Aorta (tissue), 5 donors: Measurements from ENCODE around the gene ZBED1. TPM values are rescaled to one million over a fixed set of nuclear protein-coding genes. Genes with fewer than 3 reads are reported as not detected.

ENCODE experiments used
- ATAC-seq: fragments of 200-7000 bp; cut with Tn5 transposase; one replicate; pipeline ENCODE4 v1.9.1; 2022; ENCODE audit warnings: moderate library complexity; ENCODE audit not compliant: low FRiP score
- DNase-seq, 2 donors: peaks; one replicate each; pipeline ENCODE4 v3.0.0-alpha.2; 2020
- H3K27ac ChIP-seq, 2 donors: one replicate each; pipeline ENCODE4 v1.5.1; 2013; ENCODE audit warnings: low read length in 2 of 2, mild to moderate bottlenecking in 2 of 2, moderate library complexity in 2 of 2, control low read depth in 1 of 2, inconsistent platforms in 1 of 2, low read depth in 1 of 2
- H3K27me3 ChIP-seq, 2 donors: one replicate each; pipeline ENCODE4 v1.6.1; 2013; ENCODE audit warnings: control low read depth in 1 of 2, low read length in 1 of 2, mild to moderate bottlenecking in 1 of 2, moderate library complexity in 1 of 2; ENCODE audit not compliant: insufficient read depth in 2 of 2, control insufficient read depth in 1 of 2
- H3K36me3 ChIP-seq, 2 donors: one replicate each; pipeline ENCODE4 v1.6.1; 2013; ENCODE audit warnings: control low read depth in 1 of 2, low read length in 1 of 2, mild to moderate bottlenecking in 1 of 2; ENCODE audit not compliant: insufficient read depth in 2 of 2, control insufficient read depth in 1 of 2
- H3K4me1 ChIP-seq, 2 donors: one replicate each; pipeline ENCODE4 v1.6.1; 2013; ENCODE audit warnings: low read length in 2 of 2, control low read depth in 1 of 2, mild to moderate bottlenecking in 1 of 2, moderate library complexity in 1 of 2; ENCODE audit not compliant: insufficient read depth in 2 of 2, control insufficient read depth in 1 of 2
- H3K4me3 ChIP-seq, 2 donors: one replicate each; pipeline ENCODE4 v1.5.1; 2013; ENCODE audit warnings: low read length in 2 of 2, control low read depth in 1 of 2, mild to moderate bottlenecking in 1 of 2
- H3K9me3 ChIP-seq: one replicate; pipeline ENCODE4 v1.6.1; 2013; ENCODE audit warnings: mild to moderate bottlenecking, low read length; ENCODE audit not compliant: control insufficient read depth
- WGBS, 2 donors: extraction: QIAGEN DNeasy Blood & Tissue Kit; methylation state at CpG; one replicate each; pipeline ENCODE4 v1.1.7; 2013; 5-methylcytosine and 5-hydroxymethylcytosine counted together
- intact Hi-C, 2 donors: fragments of 100-400 bp; cut with DNase I; formaldehyde crosslinking; loops; one replicate each; pipeline versions ENCODE4 v1.14.2 to v1.15.0; 2022
- long read RNA-seq, 2 donors: library from polyadenylated mRNA; unstranded; transcript quantifications; one replicate each; pipeline ENCODE4 v2.0.0, GENCODE V29; 2020 to 2021
- polyA plus RNA-seq, 2 donors: library from polyadenylated mRNA; stranded (reverse); fragments of 200-250 nt; gene quantifications; one replicate each; pipeline ENCODE4 v1.2.3, GENCODE V29; 2013
- total RNA-seq, 2 donors: library from RNA; stranded (reverse); fragmentation: NEBNext Ultra II Directional; extraction: Animal tissue kit (Norgen Biotek cat#: 25700); gene quantifications; one replicate each; pipeline ENCODE4 v1.2.1, GENCODE V29; 2021
- donor health status: healthy with polysubstance abuse.
- donor health status: Bipolar disorder and iron deficiency.
- donor health status: DM: no; HTN: no; CAD: no.
- donor health status: DM: no; HTN: no; CAD: no.
- donor health status: DM: yes; HTN: yes; CAD: no.

Gene ZBED1
- total RNA-seq (10 to 100 TPM; 31.3 to 33.5 TPM), polyA plus RNA-seq (10 to 100 TPM; 15.2 to 15.5 TPM)
- long read RNA-seq, donor 1, full-length matches to known transcripts: 233 of 240 reads
- long read RNA-seq, donor 1, partial matches to known transcripts: 0 of 240 reads
- long read RNA-seq, donor 1, other reads (novel, unspliced or antisense): 7 of 240 reads
- long read RNA-seq, donor 2, full-length matches to known transcripts: 30 of 47 reads
- long read RNA-seq, donor 2, partial matches to known transcripts: 0 of 47 reads
- long read RNA-seq, donor 2, other reads (novel, unspliced or antisense): 17 of 47 reads

DNA sequence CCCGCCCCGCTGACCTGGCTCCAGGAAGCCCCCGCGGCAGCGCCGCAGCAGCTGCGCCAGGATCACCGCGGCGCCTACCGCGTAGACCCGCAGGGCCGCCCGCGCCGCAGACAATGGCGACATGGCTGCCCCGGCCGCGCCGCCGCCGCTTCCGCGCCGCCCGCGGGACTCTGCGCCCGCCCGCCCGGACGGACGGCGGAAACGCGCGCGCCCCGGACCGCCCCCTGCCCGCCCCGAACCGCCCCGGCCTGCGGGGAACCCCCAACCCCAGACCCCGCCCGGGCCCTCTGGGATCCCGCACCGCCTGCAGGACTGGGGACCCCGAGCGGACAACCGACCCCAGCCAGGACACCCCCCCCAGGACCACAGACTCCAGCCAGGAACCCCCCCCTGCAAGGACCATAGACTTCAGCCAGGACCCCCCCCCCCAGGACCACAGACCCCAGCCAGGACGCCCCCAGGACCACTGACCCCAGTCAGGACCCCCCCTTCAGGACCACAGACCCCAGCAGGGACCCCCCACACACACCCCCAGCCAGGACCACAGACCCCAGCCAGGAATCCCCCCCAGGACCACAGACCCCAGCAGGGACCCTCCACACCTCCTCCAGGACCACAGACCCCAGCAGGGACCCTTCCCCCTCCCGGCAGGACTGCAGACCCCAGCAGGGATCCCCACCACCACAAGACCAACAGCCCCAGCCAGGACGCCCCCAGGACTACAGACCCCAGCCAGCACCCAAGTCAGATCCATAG is at the start of gene ZBED1, which contains the start of gene DHRSX:
Gene ZBED1, minus strand, starts transcription at position 174 of the 756 bp plus-strand sequence. CDS start 10,257 bp downstream, outside the sequence.
Gene DHRSX, minus strand, starts transcription at position 174 of the 756 bp plus-strand sequence. Its CDS starts 51 bp downstream, at position 123.
- peak; percentile 39 for ATAC-seq
- Histone ChIP-seq H3K36me3 (no peaks in the 10 kb centered on the region), H3K4me1 (no peaks in the 10 kb centered on the region), H3K9me3 (no peaks in the 10 kb centered on the region), H3K27me3 (no peaks in the 10 kb centered on the region), H3K27ac (peak within 1 kb of the TSS in 1 of 2 donors; percentile 42), H3K4me3 (peak within 1 kb of the TSS; percentile 91 to 99)
- 4 to 6% methylated on average over 29 to 57 of the region's 57 CpGs for WGBS, 2 donors
- peak in 1 of 2 donors; percentile 65 for DNase-seq
- intact Hi-C loops: loop anchor here in 1 of 2 donors (5.0 to 10.0 kb wide), 2 partner anchors 174 to 906 kb away; partner anchors contain the start of gene AKAP17A

DNA sequence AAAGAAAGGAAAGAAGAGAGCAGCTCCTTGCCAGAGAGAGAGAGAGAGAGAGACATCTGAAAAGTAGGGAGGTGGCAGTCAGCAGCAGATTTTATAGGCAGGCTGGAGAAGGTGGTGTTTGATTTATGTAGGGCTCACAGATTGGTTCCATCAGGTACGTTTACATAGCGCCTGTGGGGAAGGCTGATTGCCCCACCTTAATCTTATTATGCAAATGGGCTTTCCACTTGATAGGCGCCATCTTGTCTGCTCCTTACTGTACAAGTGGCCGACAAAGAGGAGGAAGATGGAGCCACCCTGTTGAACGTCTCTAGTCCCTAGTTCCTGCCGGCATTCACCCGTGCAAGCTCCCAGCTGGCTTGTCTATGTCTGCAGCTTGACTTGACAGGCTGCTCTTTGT is 49.1 kb upstream of the ZBED1 start:
- WGBS, 2 donors: 33 to 43% methylated on average over 7 of the region's 7 CpGs

DNA sequence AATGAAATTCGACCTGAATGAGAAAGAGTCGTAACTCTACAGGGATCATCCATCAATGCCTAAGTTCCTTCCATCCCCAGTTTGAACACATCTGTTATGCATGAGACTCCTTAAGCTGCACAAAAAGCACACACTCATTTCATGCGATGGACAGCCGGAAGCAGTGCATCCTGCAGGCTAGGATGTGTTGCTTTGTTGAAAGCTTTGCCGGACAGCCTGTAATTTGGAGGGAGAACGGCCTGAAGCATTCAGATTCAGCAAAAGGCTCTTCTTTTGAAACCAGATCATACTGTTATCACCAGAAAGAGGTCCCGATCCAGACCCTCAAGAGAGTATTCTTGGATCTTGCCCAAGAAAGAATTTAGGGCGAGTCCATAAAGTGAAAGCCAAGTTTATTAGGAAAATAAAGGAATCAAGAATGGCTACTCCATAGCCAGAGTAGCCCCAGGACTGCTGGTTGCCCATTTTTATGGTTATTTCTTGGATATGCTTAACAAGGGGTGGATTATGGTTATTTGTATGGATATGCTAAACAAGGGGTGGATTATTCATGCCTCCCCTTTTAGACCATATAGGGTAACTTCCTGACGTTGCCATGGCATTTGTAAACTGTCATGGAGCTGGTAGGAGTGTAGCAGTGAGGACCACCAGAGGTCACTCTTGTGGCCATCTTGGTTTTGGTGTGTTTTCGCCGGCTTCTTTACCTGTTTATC is 48.1 kb upstream of the ZBED1 start:
- H3K4me1 ChIP-seq: no peaks in the 10 kb centered on the region
- H3K27ac ChIP-seq: no peak overlapping the region
- DNase-seq (no peak), ATAC-seq (no peak)
- WGBS, 2 donors: 23 to 32% methylated on average over 11 of the region's 11 CpGs
- no peak overlapping the region for H3K4me3 ChIP-seq
- intact Hi-C loops: no loop called here
- no peaks in the 10 kb centered on the region for H3K27me3 ChIP-seq
- H3K9me3 ChIP-seq: peaks cover 2% of the 10 kb centered on the region
- no peaks in the 10 kb centered on the region for H3K36me3 ChIP-seq

More for the DNA sequence above, 49.1 kb upstream of the ZBED1 start:
- Histone ChIP-seq H3K27me3 (peaks cover 0 to 2% of the 10 kb centered on the region in 2 donors), H3K27ac (no peak overlapping the region), H3K9me3 (no peaks in the 10 kb centered on the region), H3K4me3 (no peak overlapping the region), H3K4me1 (no peaks in the 10 kb centered on the region), H3K36me3 (no peaks in the 10 kb centered on the region)
- DNase-seq (no peak), ATAC-seq (no peak)
- intact Hi-C loops: no loop called here

DNA sequence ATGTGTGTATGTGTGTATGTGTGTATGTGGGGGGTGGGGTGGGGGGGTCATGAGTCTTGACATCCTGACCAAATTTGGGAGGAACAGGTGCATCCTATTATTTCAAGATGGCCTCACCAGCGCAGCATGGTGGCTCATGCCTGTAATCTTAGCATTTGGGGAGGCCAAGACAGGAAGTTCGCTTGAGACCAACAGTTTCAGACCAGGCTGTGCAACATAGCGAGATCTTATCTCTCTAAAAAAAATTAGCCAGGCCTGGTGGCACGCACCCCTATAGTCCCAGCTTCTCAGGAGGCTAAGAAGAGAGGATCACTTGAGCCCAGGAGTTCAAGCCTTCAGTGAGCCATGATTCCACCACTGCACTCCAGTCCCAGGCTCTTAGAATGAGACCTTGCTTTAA is 47.0 kb upstream of the ZBED1 start:
- no peaks in the 10 kb centered on the region for H3K27me3 ChIP-seq
- 57 to 85% methylated on average over 4 of the region's 4 CpGs for WGBS, 2 donors
- no peaks in the 10 kb centered on the region for H3K36me3 ChIP-seq
- DNase-seq (no peak), ATAC-seq (no peak)
- intact Hi-C loops: no loop called here
- no peak overlapping the region for H3K27ac ChIP-seq
- peaks cover 3% of the 10 kb centered on the region for H3K9me3 ChIP-seq
- no peaks in the 10 kb centered on the region for H3K4me1 ChIP-seq
- H3K4me3 ChIP-seq: no peak overlapping the region

DNA sequence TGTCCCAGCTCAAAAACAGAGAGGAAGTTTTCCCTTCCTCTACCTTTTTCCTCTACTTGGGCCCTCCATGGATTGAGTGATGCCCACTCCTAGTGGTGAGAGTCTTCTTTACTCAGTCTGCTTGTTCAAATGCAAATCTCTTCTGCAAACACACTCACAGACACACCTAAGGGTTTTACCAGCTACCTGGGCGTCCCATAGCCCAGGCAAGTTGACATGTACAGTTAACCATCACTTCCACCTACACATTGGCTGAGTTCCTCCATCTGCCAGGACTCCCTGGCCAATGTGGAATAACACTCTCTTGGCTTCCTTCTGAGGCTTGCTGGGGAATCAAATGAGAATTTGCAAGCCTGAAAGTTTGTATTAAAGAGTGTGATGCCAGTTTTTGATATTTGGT is 45.7 kb upstream of the ZBED1 start:
- no peak overlapping the region for H3K27ac ChIP-seq
- ATAC-seq (no peak), DNase-seq (no peak)
- H3K27me3 ChIP-seq: no peaks in the 10 kb centered on the region
- H3K4me1 ChIP-seq: no peaks in the 10 kb centered on the region
- 87 to 88% methylated on average over 1 of the region's 1 CpG for WGBS, 2 donors
- H3K4me3 ChIP-seq: no peak overlapping the region
- peaks cover 3% of the 10 kb centered on the region for H3K9me3 ChIP-seq
- intact Hi-C loops: no loop called here
- no peaks in the 10 kb centered on the region for H3K36me3 ChIP-seq

DNA sequence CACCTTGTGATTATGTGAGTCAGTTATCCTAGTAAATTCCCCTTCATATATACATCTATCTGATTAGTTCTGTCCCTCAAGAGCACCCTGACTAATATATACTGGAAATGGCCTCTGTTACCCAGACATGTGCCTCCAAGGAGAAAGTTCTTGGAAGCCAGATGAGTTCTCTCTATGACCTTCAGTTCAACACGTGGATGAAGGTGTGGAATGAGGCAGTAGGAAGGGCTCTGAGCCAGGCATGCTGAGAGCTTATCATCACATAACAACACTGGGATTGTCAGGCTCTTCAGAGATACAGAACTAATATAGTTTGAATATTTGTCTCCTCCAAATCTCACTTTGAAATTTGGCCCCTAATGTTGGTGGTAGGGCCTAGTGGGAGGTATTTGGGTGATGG is 44.4 kb upstream of the ZBED1 start:
- intact Hi-C loops: no loop called here
- DNase-seq (no peak), ATAC-seq (no peak)
- Histone ChIP-seq H3K27ac (no peak overlapping the region), H3K4me3 (no peak overlapping the region), H3K4me1 (no peaks in the 10 kb centered on the region), H3K27me3 (no peaks in the 10 kb centered on the region), H3K9me3 (peaks cover 3% of the 10 kb centered on the region), H3K36me3 (no peaks in the 10 kb centered on the region)
- WGBS, 2 donors: 39 to 42% methylated on average over 1 of the region's 1 CpG

DNA sequence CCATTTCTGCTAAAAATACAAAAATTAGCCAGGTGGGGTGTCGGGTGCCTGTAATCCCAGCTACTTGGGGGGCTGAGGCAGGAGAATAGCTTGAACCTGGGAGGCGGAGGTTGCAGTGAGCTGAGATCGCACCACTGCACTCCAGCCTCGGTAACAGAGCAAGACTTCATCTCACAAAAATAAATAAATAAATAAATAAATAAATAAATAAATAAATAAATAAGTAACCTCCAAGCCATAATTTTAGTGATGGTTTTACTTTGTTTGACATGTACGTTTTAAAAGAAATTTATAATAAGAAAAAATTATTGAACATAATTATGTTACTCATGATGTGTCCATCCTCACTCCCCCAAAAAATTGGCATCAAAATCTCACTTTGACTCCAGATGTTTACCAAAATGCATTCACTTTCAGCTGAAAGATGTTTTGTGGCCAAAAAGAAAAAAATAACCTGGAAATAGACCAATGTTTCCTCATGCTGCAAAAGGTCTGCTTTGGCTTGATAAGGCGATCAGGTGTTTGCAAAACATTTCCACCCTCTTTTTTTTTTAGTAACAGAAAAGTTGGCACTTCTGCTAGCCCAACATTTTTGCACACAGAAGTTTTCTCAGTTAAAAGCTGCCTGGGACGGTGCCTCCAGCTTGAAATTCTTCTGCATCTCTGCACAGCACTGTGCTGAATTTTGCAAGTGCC is 42.2 kb upstream of the ZBED1 start:
- no peak for DNase-seq
- intact Hi-C loops: no loop called here
- Histone ChIP-seq H3K36me3 (no peaks in the 10 kb centered on the region), H3K4me3 (no peak overlapping the region), H3K4me1 (no peaks in the 10 kb centered on the region), H3K9me3 (peaks cover 3% of the 10 kb centered on the region), H3K27ac (no peak overlapping the region), H3K27me3 (no peaks in the 10 kb centered on the region)
- WGBS, 2 donors: 57 to 63% methylated on average over 7 of the region's 7 CpGs
- ATAC-seq: no peak

DNA sequence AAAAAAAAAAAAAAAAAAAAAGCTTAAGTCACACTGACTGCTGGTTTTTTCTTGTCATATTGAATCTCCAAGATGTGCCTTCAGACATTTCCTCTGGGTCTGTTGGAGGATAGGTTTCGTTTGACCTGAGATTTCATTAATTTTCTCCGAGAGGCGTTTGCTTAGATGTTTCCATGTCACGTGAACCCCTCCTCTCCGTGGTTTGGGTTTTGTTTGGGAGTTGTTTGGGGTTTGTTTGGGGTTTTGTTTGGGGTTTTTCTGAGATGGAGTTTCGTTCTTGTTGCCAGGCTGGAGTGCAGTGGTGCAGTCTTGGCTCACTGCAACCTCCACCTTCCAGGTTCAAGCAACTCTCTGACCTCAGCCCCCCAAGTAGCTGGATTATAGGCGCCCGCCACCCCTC is 40.8 kb upstream of the ZBED1 start:
- Histone ChIP-seq H3K4me1 (no peaks in the 10 kb centered on the region), H3K4me3 (no peak overlapping the region), H3K36me3 (no peaks in the 10 kb centered on the region), H3K9me3 (peaks cover 3% of the 10 kb centered on the region), H3K27me3 (no peaks in the 10 kb centered on the region), H3K27ac (no peak overlapping the region)
- intact Hi-C loops: no loop called here
- DNase-seq: no peak
- no peak for ATAC-seq
- WGBS, 2 donors: 79 to 94% methylated on average over 8 of the region's 8 CpGs
